DOHH2 (cell line): ENCODE data around the gene MMP8.

Experiments
- H3F3A ChIP-seq: fragments of 200-600 bp; sonication (generic), shearing (Covaris generic); 2 replicates; pipeline ENCODE4 v1.6.0; 2016; ENCODE audit warnings: antibody characterized with exemption, mild to moderate bottlenecking; ENCODE audit not compliant: control insufficient read depth, insufficient read depth
- H3K27ac ChIP-seq: fragments of 200-600 bp; sonication (generic); 2 replicates; pipeline ENCODE4 v1.5.1; 2014; ENCODE audit warnings: low read depth, mild to moderate bottlenecking, low read length, moderate library complexity
- H3K27me3 ChIP-seq: fragments of 200-600 bp; sonication (generic); 2 replicates; pipeline ENCODE4 v1.6.1; 2014; ENCODE audit warnings: mild to moderate bottlenecking, low read length, mixed read lengths; ENCODE audit not compliant: control insufficient read depth
- H3K36me3 ChIP-seq: fragments of 200-600 bp; sonication (generic); 2 replicates; pipeline ENCODE4 v1.6.1; 2014; ENCODE audit warnings: mild to moderate bottlenecking, low read length, moderate library complexity, mixed read lengths; ENCODE audit not compliant: control insufficient read depth
- H3K4me1 ChIP-seq: fragments of 200-600 bp; sonication (generic); 2 replicates; pipeline ENCODE4 v1.6.1; 2014; ENCODE audit warnings: mild to moderate bottlenecking, low read length, mixed read lengths; ENCODE audit not compliant: control insufficient read depth
- H3K4me2 ChIP-seq: fragments of 200-600 bp; sonication (generic); 2 replicates; pipeline ENCODE4 v1.6.0; 2014; ENCODE audit warnings: mild to moderate bottlenecking, low read length, moderate library complexity
- H3K4me3 ChIP-seq: fragments of 200-600 bp; sonication (generic); 2 replicates; pipeline ENCODE4 v1.5.1; 2014; ENCODE audit warnings: mild to moderate bottlenecking, low read length, mixed read lengths
- H3K79me2 ChIP-seq: fragments of 200-600 bp; sonication (generic); 2 replicates; pipeline ENCODE4 v1.6.1; 2014; ENCODE audit warnings: mild to moderate bottlenecking, low read length, mixed read lengths; ENCODE audit not compliant: control insufficient read depth
- H3K9me2 ChIP-seq: fragments of 200-600 bp; sonication (generic); replicated peaks from 2 replicates; pipeline ENCODE4 v1.6.1; 2014; ENCODE audit warnings: mild to moderate bottlenecking, low read length, mixed read lengths; ENCODE audit not compliant: control insufficient read depth
- H3K9me3 ChIP-seq: fragments of 200-600 bp; sonication (generic); 2 replicates; pipeline ENCODE4 v1.6.1; 2014; ENCODE audit warnings: antibody characterized with exemption, low read length, mixed read lengths; ENCODE audit not compliant: control insufficient read depth, insufficient read depth
- H4K20me1 ChIP-seq: fragments of 200-600 bp; sonication (generic); 2 replicates; pipeline ENCODE4 v1.6.0; 2014; ENCODE audit warnings: low read depth, mild to moderate bottlenecking, antibody characterized with exemption, low read length, moderate library complexity; ENCODE audit not compliant: control insufficient read depth, insufficient read depth
- EZH2phosphoT487 ChIP-seq: fragments of 200-600 bp; sonication (generic); IDR thresholded peaks from 2 replicates; pipeline ENCODE4 v1.6.1; 2017; ENCODE audit warnings: borderline replicate concordance, mild to moderate bottlenecking, antibody characterized with exemption, low read length, moderate library complexity, mixed read lengths
- TF ChIP-seq, protein P1 (sequence below): fragments of 200-600 bp; sonication (generic); IDR thresholded peaks from one replicate; pipeline ENCODE4 v1.5.1; 2014; ENCODE audit warnings: antibody characterized with exemption, mild to moderate bottlenecking, low read depth, low read length; ENCODE audit not compliant: poor library complexity, severe bottlenecking

The MMP8 gene, protein sequence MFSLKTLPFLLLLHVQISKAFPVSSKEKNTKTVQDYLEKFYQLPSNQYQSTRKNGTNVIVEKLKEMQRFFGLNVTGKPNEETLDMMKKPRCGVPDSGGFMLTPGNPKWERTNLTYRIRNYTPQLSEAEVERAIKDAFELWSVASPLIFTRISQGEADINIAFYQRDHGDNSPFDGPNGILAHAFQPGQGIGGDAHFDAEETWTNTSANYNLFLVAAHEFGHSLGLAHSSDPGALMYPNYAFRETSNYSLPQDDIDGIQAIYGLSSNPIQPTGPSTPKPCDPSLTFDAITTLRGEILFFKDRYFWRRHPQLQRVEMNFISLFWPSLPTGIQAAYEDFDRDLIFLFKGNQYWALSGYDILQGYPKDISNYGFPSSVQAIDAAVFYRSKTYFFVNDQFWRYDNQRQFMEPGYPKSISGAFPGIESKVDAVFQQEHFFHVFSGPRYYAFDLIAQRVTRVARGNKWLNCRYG

DNA sequence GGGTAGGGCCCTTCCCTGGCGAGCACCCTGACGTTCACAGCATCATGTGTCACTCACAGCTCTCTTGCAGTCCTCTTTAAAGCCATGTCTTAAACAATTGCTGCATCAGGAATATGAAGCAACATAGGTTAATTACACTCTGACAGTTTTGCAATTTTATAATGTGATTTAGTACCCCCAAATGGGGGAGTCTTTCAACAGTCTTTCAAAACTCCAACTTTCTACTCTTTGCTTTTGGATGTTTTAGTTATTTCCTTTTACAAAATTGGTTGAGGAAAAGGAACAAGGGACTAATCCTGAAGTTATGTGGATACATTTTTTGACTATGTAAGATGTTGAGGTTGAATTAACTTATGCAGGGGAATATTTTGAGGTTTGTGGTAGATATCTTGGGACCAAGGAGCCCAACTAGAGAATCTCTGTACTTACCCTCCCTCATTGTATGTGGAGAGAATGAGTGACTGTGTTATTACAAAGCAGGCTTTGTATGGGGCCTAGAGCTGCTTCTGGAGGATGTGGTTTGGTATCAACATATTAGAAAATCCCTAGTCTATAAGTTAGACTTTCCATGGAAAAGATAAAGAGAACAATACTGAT lies at the start of gene MMP8:
Gene MMP8, minus strand, starts transcription at position 51 of the 597 bp plus-strand sequence. CDS start 99 bp downstream, outside the sequence.
- H4K20me1 ChIP-seq: no peaks in the 10 kb centered on the region
- no peaks in the 10 kb centered on the region for H3K9me3 ChIP-seq
- H3K27me3 ChIP-seq: no peaks in the 10 kb centered on the region; the same call in 1 of the 2 replicates
- no peak for TF ChIP-seq EZH2phosphoT487
- TF ChIP-seq, protein P1, sequence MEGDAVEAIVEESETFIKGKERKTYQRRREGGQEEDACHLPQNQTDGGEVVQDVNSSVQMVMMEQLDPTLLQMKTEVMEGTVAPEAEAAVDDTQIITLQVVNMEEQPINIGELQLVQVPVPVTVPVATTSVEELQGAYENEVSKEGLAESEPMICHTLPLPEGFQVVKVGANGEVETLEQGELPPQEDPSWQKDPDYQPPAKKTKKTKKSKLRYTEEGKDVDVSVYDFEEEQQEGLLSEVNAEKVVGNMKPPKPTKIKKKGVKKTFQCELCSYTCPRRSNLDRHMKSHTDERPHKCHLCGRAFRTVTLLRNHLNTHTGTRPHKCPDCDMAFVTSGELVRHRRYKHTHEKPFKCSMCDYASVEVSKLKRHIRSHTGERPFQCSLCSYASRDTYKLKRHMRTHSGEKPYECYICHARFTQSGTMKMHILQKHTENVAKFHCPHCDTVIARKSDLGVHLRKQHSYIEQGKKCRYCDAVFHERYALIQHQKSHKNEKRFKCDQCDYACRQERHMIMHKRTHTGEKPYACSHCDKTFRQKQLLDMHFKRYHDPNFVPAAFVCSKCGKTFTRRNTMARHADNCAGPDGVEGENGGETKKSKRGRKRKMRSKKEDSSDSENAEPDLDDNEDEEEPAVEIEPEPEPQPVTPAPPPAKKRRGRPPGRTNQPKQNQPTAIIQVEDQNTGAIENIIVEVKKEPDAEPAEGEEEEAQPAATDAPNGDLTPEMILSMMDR: no peak
- H3K4me2 ChIP-seq: no peak within 1 kb of the TSS
- H3K4me3 ChIP-seq: no peak within 1 kb of the TSS
- H3K36me3 ChIP-seq: no peaks in the 10 kb centered on the region
- no peak within 1 kb of the TSS for H3K27ac ChIP-seq
- H3K79me2 ChIP-seq: no peaks in the 10 kb centered on the region
- no peaks in the 10 kb centered on the region for H3K9me2 ChIP-seq
- no peaks in the 10 kb centered on the region for H3K4me1 ChIP-seq
- no peaks in the 10 kb centered on the region for H3F3A ChIP-seq

DNA sequence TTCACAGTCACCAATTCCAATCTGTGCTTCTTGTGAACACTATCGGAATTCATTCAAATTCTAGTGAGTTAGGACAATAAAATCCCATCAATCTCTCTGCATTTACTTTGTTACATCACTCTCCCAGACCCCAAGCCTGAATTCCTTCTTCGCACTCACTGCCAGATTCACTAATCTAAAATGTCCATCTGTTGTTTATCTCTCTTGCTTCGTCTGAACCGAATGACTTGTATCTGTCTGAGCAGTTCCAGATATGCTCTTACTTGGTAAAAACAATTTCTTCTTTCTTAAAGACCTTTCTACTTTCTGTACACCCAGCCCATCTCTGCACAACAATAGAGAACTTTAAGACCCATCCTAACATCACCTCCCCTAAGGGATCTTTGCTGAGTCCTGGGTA lies 48.6 kb upstream of the MMP8 start:
- Histone ChIP-seq H3K4me1 (no peaks in the 10 kb centered on the region), H3K4me2 (no peak overlapping the region), H3K36me3 (no peaks in the 10 kb centered on the region), H4K20me1 (no peaks in the 10 kb centered on the region), H3K9me2 (no peaks in the 10 kb centered on the region), H3F3A (no peaks in the 10 kb centered on the region), H3K27ac (no peak overlapping the region), H3K27me3 (no peaks in the 10 kb centered on the region), H3K4me3 (no peak overlapping the region), H3K9me3 (no peaks in the 10 kb centered on the region), H3K79me2 (no peaks in the 10 kb centered on the region)
- TF ChIP-seq EZH2phosphoT487: no peak
- TF ChIP-seq, protein P1: no peak

DNA sequence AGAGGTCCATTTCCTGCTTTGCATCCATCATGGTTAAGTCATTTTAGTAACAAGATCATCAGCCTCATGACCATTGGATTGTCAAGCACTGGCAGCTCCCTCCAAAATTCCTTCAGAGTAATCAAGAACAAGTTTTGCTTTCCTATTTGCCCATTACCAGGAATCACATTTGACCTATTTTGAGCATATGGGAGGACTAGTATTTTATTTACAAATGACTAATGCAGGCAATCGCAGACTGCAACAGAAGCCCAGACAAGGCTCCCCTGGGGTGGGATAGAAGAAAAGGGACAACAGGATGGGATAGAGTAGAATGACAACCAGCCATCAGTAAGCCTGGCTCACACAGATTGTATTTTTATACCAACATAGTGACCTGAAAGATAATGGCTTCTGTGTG lies 46.6 kb upstream of the MMP8 start:
- H3K79me2 ChIP-seq: no peaks in the 10 kb centered on the region
- TF ChIP-seq, protein P1: no peak
- no peak for TF ChIP-seq EZH2phosphoT487
- no peaks in the 10 kb centered on the region for H3F3A ChIP-seq
- H3K4me3 ChIP-seq: no peak overlapping the region
- no peaks in the 10 kb centered on the region for H3K9me2 ChIP-seq
- H3K27ac ChIP-seq: no peak overlapping the region
- H3K27me3 ChIP-seq: no peaks in the 10 kb centered on the region
- H3K4me2 ChIP-seq: no peak overlapping the region
- no peaks in the 10 kb centered on the region for H4K20me1 ChIP-seq
- no peaks in the 10 kb centered on the region for H3K4me1 ChIP-seq
- no peaks in the 10 kb centered on the region for H3K9me3 ChIP-seq
- H3K36me3 ChIP-seq: no peaks in the 10 kb centered on the region
